ENCODE results near the gene FSIP1.

Gene FSIP1

DNA sequence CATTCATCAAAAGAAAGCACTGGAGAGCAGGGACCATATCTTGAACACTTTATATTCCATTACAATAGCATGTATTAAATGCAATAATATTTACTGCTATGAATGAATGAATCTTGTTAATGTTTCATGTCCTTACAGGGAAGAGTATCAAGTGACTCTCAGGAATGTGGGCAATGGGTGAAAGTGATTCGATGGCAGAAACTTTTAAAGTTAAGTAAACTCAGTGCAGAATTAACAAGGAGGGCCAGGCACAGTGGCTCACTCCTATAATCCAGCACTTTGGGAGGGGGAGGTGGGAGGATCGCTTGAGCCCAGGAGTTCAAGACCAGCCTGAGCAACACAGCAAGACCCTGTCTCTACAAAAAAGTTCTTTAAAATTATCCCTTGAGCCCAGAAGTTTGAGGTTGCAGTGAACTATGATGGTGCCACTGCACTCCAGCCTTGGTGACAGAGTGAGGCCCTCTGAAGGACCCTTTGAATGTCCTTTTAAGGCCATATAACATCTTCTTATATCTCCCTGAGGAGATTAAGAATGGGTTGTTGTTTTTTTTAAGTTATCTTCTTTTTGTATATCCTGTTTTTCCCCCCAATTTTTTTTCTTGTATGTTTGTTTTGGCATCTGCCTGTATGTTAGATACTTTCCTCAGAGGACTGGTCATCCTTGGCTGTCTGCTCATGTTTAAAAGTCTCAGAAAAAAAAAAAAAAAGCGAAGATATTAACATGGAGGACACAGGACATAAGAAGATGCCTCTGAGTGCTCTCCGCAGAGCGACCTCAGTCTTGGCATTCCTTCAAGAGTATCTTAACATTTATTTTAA is 9.6 kb upstream of the FSIP1 start:
- DNase-seq: no peak

- DNase-seq: no peak
Observed at GRCh38 chr15:39789736-39790135, 7.1 kb upstream of the FSIP1 start.

GRCh38 chr15:39788800-39789565 is 6.3 kb upstream of the FSIP1 start:
- no peak for DNase-seq

GRCh38 chr15:39788108-39788507 is 5.5 kb upstream of the FSIP1 start:
- no peak for DNase-seq

DNA sequence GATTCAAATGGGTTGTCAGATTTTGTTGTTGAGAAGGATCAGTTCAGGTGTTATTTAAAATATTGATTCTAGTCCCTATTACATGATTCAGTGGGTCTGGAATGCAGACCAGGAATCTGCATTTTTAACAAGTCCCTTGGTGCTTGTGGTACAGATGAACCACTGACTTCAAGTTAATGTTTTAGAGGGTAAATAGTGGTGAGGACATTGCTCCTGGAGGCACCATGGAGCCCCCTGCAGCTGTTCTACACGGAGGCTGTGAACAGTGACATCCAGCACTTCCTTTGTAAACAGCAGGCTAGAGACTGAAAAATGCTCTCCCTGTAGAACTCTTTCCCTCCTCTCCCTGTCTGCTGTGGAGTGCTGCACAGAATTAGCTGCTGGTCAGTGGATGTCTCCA is 4.8 kb upstream of the FSIP1 start:
- no peak for DNase-seq

- DNase-seq: no peak
Observed at GRCh38 chr15:39786447-39787056, 3.9 kb upstream of the FSIP1 start.

DNA sequence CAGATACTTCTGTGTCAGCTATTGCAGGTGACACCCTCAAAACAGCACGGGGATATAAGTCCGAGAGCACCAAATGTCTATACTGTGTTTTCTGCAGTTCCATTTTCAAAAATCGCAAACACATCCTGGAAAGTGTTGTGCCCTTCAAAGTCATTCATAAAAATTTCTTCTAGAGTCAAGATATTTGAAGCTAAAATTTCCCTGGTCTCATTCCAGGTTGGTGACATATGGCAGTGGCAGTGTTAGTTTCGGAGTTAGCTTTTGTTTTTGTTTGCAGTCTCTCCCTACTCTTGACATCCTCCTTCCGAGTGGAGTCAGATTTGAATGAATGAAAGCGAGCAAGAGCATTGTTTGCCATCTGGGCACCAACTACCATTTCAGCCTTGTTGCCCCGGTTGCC is 3.2 kb upstream of the FSIP1 start:
- no peak for DNase-seq

- DNase-seq: no peak
Observed at GRCh38 chr15:39785139-39785538, 2.5 kb upstream of the FSIP1 start.

DNA sequence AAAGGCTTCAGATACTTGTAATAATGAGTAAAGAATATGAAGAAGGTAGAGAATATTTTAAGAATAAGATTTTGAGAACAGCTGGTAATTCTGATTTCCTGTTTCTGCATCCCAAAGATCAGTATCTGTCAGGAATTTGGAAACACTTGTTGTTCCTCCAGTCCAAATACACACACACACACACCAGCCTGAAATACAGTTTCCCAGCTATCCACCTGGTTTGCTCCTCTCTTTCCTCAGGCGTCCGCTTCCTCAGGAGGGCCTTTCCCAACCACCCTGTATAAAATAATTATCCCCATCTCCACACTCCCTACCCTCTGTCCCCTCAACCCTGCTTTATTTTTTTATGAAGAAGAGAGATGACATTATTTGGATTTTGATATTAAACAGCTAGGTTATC is 2.0 kb upstream of the FSIP1 start:
- no peak for DNase-seq

DNA sequence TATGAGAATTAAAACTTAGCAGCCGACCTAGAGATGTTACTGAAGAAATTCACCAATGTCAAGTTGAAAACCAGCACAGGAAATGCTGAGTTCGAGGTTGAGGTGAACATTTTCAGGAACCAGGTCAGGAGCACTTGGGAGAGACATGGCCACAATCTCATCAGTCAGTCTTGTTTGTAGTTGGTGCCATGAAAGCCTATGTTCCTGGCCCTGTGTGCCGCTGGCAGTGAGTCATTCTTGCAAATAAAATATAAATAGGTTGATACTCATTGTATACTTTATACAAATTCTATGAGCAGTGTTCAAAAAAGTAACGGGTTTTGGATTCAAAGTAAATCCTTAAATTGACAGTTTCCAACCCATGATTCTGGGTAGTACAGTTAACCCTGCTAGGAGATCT is 1.5 kb upstream of the FSIP1 start:
- no peak for DNase-seq

- DNase-seq: no peak
Observed at GRCh38 chr15:39783244-39783820, 691 bp upstream of the FSIP1 start.

DNA sequence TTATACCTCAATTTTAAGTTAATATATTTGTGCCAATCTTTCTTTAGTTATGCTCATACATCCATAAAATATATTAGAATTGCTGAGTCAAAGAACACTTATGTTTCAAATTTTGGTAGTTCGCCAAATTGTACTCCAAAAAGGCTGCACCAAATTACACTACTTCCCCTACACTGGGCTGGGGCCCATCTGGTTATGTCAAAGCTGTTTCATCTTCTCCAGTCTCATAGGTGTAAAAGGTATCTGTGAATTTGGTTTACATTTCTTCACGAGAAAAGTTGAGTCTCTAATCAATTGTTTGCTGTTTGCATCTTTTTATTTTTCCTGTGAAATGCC is 706 bp downstream of the FSIP1 start:
- no peak for DNase-seq

DNA sequence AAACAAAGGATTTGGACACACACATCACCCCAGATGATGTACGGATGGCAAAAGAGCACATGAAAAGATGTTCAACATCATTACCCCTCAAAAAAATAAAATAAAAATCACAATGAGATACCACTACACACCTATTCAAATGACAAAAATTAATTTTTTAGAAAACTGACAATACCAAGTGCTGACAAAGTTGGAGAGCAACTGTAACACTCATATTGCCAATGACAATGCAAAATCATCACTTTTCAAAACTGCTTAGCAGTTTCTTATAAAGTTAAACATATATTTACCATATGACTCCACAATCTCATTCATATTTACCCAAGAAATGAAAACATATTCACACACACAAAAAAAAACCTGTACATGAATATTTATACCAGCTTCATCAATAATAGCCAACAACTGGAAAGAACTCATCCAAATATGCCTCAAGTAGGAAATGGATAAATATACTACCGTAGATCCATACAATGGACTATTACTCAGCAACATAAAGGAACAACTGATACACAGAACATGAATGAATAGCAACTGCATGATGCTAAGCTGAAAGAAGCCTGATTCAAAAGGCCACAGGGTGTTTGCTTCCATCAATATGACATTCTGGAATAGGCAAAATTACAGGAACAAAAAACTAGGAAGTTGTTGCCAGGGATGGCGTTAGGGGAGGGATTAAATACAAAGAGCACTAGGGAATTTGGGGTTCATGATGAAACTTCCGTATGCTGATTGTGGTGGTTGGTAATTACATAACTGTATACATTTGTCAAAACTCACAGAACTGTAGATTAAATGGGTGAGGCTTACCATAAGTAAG is 1.3 kb downstream of the FSIP1 start:
- no peak for DNase-seq

DNA sequence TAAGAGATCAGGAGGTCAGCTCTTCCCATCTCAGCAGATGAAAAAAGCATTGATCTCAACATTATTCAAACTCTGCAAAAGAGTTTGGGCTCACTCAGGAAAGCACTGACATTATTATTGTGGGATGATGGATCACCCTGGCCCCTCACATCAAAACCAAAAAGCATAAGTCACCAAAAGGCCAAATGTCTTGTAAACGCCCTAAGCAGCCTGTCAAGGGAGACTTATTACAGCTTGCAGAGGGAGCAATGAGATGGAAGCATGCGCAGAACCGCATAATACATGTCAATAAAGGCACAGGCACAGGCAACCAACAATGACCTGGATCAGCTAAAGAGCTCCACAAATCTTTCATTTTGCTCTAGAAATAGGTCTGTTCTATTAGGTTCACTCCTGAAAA is 4.6 kb downstream of the FSIP1 start:
- DNase-seq: no peak

- DNase-seq: no peak
Observed at GRCh38 chr15:39777496-39777895, 5.1 kb downstream of the FSIP1 start.

GRCh38 chr15:39776068-39776467 is 6.6 kb downstream of the FSIP1 start:
- no peak for DNase-seq

DNA sequence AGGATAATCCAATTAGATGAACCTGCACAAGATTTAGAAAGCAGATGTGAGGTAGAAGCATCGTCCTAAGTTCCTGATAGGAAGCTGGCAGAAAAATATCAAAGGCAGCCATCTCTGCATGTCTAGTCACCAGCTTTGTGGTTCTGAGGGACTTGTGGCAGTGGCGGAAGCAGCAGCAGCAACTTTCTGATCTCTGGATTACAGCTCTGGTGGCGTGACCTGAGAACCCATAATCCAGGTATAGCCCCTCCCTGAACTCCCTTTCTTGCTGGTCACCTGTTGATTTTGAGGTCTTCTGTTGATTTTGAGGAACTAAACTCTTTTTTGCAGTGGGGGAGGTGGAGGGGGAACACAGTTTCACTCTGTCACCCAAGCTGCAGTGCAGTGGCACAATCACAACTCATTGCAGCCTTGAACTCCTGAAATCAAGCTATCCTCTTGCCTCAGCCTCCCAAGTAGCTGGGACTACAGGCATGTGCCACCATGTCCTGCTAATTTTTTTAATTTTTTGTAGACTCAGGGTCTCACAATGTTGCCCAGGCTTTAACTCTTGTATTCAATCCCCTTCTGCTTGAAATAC is 7.9 kb downstream of the FSIP1 start:
- DNase-seq: no peak

DNA sequence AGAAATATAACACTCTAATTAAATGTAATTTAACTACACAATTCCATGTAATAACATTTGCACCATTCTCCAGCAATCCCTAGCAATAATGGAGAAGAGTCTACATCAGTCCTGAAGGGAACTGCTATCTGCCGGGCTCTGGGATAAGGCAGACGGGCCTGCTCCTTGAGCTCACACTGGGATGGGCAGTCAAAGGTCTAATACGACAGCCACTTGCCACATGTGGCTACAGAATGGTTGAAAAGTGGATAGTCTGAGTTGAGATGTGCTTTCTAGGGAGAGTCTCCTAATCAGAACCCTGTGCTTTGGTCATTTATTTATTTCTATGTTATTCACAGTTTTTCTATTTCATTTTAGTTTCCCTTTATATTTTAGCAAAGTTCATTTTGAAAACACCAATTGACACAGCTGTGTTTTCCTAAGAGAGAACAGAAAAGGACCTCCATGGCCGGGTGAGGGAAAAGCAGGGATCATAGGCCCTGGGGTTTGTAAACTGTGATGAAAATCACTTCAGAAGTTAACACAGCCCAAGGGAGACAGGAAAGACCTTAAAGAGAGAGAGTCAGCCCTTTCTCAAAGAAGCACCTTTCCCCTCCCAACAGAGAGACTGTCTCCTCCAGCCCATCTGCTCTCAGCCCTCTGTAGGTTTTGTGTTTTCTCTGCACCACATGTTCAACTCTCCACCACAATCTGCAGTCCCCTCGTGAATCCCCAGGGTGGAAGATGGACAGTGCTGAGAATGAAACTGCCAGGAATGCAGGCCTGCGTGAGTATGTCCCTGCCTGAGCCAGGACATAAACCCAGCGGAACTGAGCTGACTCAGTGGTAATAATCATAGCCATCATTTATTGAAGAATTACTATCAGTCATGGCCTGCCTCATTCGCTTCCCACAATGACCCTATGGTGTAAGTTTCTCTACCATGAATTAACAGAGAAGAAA is 11.6 kb downstream of the FSIP1 start:
- DNase-seq: no peak

GRCh38 chr15:39767921-39768320 is 14.7 kb downstream of the FSIP1 start:
- DNase-seq: no peak

DNA sequence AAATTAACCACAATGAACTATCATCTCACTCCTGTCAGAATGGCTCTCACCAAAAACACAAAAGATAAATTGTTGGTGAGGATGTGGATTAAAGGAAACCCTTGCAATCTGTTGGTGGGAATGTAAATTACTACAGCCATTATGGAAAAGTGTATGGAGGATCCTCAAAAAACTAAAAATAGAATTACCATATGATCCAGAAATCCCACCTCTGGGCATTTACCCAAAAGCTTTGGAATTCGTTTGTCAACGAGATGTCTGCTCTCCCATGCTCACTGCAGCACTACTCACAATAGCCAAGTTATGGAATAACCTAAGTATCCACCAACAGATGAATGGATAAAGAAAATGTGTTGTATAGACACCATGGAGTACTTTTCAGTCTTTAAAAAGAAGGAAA is 21.6 kb downstream of the FSIP1 start:
- no peak for DNase-seq

DNA sequence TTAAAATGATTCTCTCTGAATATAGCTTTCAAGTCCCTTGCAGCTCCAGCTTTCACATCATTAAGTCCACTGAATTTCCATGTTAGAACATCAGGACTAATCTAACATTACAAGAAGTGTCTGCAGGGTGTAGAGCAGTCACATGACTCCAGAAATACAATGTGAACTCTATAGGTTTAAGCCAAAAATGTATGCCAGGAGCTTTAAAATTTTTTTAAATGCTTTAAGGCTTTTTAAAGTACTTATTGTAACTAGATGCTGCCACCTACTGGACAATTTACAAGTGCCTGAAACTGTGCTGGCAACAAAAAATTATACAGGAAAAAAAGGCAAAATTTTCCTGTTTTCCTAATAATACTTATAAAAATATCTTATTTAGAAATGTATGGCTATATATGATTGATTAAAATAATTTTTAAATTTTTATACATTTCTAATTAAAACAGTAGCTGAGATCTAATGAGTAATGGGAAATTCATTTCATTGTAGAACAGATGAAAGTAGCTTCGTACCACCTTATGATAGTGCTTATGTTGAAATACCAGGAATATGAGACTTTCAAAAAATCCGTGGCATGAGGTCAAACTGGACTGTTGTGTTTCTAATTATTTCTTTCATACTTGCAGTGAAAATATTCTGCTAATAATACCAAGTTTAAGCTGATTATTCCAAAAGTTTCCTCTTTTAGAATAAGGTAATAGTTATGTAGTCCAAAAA is 25.7 kb downstream of the FSIP1 start:
- DNase-seq: peak; percentile 23

All from activated T-cell treated with anti-CD3 and anti-CD28 coated beads for 4 hours (primary cell).